ENCODE measurements around the gene RALGPS1. TPM values are rescaled to one million over a fixed set of nuclear protein-coding genes. Genes with fewer than 3 reads are reported as not detected.

RALGPS1 gene
- total and polyA plus RNA-seq, 2 experiments from 2014 or later = 13.1 to 22.1 TPM

DNA sequence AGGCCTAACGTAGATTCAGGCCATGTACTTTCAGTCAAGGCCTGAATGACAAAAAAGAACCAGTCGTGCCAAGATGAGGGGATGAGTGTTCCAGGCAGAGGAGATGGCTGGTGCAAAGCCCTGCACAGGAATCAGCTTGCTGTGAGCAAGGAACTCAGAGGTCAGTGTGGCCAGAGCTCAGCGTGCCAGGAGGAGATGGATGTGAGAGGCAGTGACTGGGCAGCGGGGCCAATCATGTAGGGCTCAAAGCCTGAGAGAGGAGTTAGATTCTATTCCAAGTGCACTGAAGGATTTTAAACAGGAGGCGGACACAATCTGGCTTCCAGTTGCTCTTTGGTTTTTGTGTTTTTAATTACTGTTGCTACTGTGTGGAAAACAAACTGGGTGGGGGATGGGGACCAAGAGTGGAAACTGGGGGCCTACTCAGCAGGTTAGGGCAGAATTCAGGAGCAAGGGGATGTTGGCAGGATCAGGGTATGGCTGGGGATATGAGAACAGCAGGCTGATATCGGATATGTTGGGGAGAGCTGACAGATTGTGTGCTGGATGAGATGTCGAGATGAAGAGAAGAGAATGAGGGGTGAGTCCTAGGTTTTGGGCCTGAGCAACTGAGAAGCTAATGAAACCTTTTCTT is 143.5 kb downstream of the RALGPS1 start:
- TF ChIP-seq EZH2phosphoT487 (IDR thresholded peaks at IDR 0.05; ENCODE audit: low read depth, severe bottlenecking, unreplicated experiment) (no peak), EZH2 (IDR thresholded peaks at IDR 0.05; ENCODE audit: borderline replicate concordance) (no peak)
- TF ChIP-seq, protein P1, sequence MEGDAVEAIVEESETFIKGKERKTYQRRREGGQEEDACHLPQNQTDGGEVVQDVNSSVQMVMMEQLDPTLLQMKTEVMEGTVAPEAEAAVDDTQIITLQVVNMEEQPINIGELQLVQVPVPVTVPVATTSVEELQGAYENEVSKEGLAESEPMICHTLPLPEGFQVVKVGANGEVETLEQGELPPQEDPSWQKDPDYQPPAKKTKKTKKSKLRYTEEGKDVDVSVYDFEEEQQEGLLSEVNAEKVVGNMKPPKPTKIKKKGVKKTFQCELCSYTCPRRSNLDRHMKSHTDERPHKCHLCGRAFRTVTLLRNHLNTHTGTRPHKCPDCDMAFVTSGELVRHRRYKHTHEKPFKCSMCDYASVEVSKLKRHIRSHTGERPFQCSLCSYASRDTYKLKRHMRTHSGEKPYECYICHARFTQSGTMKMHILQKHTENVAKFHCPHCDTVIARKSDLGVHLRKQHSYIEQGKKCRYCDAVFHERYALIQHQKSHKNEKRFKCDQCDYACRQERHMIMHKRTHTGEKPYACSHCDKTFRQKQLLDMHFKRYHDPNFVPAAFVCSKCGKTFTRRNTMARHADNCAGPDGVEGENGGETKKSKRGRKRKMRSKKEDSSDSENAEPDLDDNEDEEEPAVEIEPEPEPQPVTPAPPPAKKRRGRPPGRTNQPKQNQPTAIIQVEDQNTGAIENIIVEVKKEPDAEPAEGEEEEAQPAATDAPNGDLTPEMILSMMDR (IDR thresholded peaks at IDR 0.05; ENCODE audit: poor library complexity) = no peak
- Histone ChIP-seq H3K79me2 (no peaks in the 10 kb centered on the region), H3K9me2 (replicated peaks; ENCODE audit: insufficient read depth) (no peaks in the 10 kb centered on the region), H3K4me2 (no peak overlapping the region), H3K9me3 (ENCODE audit: low read depth) (no peaks in the 10 kb centered on the region), H3K4me3 (no peak overlapping the region), H3K27me3 (no peaks in the 10 kb centered on the region), H4K20me1 (ENCODE audit: insufficient read depth, poor library complexity, severe bottlenecking) (no peaks in the 10 kb centered on the region), H3K36me3 (replicated peaks; ENCODE audit: insufficient read depth, low read depth) (no peaks in the 10 kb centered on the region), H3K4me1 (ENCODE audit: insufficient read depth) (peaks cover 6% of the 10 kb centered on the region), H2AFZ (no peak overlapping the region), H3K27ac (no peak overlapping the region)
- DNase-seq (ENCODE audit: low spot score) = no peak
- WGBS (ENCODE audit: low lambda C conversion rate, missing lambda C conversion rate) = 92% methylated on average over 7 of the region's 7 CpGs

- Histone ChIP-seq H3K27me3 (no peaks in the 10 kb centered on the region), H3K79me2 (no peaks in the 10 kb centered on the region), H3K4me2 (no peak overlapping the region), H3K27ac (no peak overlapping the region), H3K36me3 (replicated peaks; ENCODE audit: insufficient read depth, low read depth) (no peaks in the 10 kb centered on the region), H3K9me3 (ENCODE audit: low read depth) (no peaks in the 10 kb centered on the region), H3K4me3 (no peak overlapping the region), H3K9me2 (replicated peaks; ENCODE audit: insufficient read depth) (no peaks in the 10 kb centered on the region), H4K20me1 (ENCODE audit: insufficient read depth, poor library complexity, severe bottlenecking) (no peaks in the 10 kb centered on the region), H3K4me1 (ENCODE audit: insufficient read depth) (peaks cover 3% of the 10 kb centered on the region), H2AFZ (no peak overlapping the region)
- no peak for DNase-seq (ENCODE audit: low spot score)
- TF ChIP-seq EZH2phosphoT487 (IDR thresholded peaks at IDR 0.05; ENCODE audit: low read depth, severe bottlenecking, unreplicated experiment) = no peak
- TF ChIP-seq EZH2 (IDR thresholded peaks at IDR 0.05; ENCODE audit: borderline replicate concordance) = no peak
- TF ChIP-seq, protein P1 (IDR thresholded peaks at IDR 0.05; ENCODE audit: poor library complexity) = no peak
- 89% methylated on average over 4 of the region's 4 CpGs for WGBS (ENCODE audit: low lambda C conversion rate, missing lambda C conversion rate)
Measured at GRCh38 chr9:127058645-127059021, 144.1 kb downstream of the RALGPS1 start.

DNA sequence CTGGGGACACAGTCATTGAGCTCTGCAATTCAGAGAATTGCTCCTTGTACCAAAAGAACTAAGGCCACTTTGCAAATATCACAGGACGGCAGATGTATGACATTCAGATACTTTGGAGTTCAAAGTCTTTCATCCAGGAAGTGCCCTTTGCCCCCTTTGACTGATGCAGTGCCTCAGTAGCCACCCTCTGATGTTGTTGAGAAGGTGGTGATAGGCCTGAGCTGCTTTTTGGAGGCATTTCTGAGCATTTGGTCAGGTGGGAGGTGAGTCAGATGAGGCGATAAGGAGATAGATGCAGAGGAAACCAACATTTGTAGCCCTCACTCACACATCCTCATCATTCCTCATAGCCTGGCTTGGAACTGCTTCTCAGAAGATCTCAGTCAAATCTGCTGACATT is 144.4 kb downstream of the RALGPS1 start:
- no peak overlapping the region for H3K27ac ChIP-seq

More for the DNA sequence above, 144.4 kb downstream of the RALGPS1 start:
- no peaks in the 10 kb centered on the region for H3K27me3 ChIP-seq
- no peaks in the 10 kb centered on the region for H3K9me3 ChIP-seq (ENCODE audit: low read depth)
- no peaks in the 10 kb centered on the region for H3K79me2 ChIP-seq
- H3K4me3 ChIP-seq = no peak overlapping the region
- H3K9me2 ChIP-seq (replicated peaks; ENCODE audit: insufficient read depth) = no peaks in the 10 kb centered on the region
- no peaks in the 10 kb centered on the region for H3K36me3 ChIP-seq (replicated peaks; ENCODE audit: insufficient read depth, low read depth)
- H2AFZ ChIP-seq = no peak overlapping the region
- TF ChIP-seq, protein P1 (IDR thresholded peaks at IDR 0.05; ENCODE audit: poor library complexity) = no peak
- TF ChIP-seq EZH2 (IDR thresholded peaks at IDR 0.05; ENCODE audit: borderline replicate concordance) (no peak), EZH2phosphoT487 (IDR thresholded peaks at IDR 0.05; ENCODE audit: low read depth, severe bottlenecking, unreplicated experiment) (no peak)
- DNase-seq (ENCODE audit: low spot score) = no peak
- H3K4me2 ChIP-seq = no peak overlapping the region
- WGBS (ENCODE audit: low lambda C conversion rate, missing lambda C conversion rate) = 90% methylated on average over 2 of the region's 2 CpGs
- H4K20me1 ChIP-seq (ENCODE audit: insufficient read depth, poor library complexity, severe bottlenecking) = no peaks in the 10 kb centered on the region
- H3K4me1 ChIP-seq (ENCODE audit: insufficient read depth) = no peaks in the 10 kb centered on the region
